ENCODE data around the gene RNF34.

GRCh38 chr12:121428883-121429282 lies 29.0 kb downstream of the RNF34 start:
- TF ChIP-seq CTCF (IDR thresholded peaks at IDR 0.05) (no peak), POLR2A (IDR thresholded peaks at IDR 0.05) (no peak)
